HPDE6-E6E7 (cell line): ENCODE data around the gene SSBP3.
"Not testable (repeated sequence)": the region's sequence is repeated elsewhere in the genome, so short reads cannot be mapped to it uniquely, and the experiment has no call there.

ENCODE experiments used
- DNase-seq: peaks from one replicate; pipeline ENCODE4 v3.0.0; 2011; ENCODE audit warnings: missing footprints; ENCODE audit errors: extremely low spot score

The SSBP3 gene

DNA sequence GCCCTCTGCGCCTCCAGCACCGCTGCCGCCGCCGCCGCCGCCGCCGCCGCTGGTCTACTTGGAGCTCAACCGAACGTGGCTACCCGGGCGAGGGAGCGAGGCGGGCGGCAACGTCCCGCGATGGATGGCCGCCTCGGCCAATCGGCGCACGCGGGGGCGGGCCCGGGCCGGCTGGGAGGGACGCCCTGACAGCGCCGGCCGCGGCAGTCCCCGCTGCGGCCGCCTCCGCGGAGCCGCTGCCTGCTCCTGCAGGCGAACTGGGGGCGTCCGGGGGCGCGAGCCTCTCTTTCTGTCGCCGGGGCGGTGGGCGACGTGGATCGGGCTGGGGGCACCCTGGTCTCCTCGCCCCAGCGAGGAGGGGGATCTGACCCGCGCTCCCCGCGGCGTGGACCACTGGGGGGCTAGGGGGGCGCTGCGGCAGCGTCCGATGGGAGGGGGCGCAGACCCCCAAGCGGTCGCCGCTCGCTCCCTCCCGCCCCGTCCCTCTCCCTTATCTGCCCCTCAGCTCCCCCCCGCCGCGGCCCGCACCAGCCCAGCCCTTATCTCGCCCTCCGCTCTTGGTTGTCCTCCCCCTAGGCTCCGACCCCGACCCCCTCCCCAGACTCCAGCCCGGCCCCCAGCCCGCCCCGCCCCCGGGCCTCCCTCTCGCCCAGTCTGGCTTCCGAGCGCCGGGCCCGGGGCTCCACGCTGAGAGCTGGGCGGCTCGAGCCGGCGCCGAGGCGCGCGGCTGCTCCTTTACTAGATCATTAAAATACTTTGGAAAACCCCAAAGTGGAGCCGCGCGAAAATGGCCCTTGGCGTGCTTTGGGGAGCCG lies at the start of gene SSBP3:
Gene SSBP3, minus strand, starts transcription at position 56 of the 815 bp plus-strand sequence.
- peak; percentile 90 for DNase-seq

DNA sequence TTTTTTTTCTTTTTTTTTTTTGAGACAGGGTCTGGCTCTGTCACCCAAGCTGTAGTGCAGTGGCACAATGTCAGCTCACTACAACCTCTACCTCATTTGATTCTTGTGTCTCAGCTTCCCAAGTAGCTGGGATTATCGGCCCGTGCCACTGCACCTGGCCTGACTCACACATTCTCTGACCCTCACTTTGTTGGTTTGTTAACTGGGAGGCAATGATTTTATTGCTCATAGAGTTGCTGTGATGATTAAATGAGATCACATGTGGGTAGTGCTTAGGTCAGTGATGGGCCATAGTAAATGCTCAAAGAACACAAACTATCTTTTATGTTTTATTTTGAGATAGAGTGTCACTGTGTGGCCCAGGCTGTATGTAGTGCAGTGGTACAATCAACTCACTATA lies 47.3 kb upstream of the SSBP3 start:
- DNase-seq, result no peak

DNA sequence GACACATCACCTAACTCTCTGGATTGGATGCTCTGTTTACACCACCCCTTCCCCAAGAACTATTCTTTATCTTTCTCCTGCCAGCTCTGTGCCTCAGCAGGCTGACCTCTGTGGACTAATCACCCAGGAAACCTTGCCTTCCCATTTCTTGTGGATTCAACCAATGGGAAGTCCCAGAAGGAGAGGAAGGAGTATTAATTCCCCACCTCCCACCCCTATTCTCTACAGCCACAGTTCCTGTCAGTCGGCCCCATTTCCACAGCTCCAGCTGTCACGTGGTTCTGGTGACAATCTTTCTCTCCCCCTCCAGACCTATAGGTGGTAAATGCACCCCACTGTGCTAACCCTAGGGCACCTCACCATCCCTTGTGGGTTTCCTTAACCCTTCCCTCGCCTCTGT lies 46.8 kb upstream of the SSBP3 start:
- DNase-seq, result no peak

GRCh38 chr1:54449431-54449830 lies 43.2 kb upstream of the SSBP3 start:
- DNase-seq, result not testable (repeated sequence)

DNA sequence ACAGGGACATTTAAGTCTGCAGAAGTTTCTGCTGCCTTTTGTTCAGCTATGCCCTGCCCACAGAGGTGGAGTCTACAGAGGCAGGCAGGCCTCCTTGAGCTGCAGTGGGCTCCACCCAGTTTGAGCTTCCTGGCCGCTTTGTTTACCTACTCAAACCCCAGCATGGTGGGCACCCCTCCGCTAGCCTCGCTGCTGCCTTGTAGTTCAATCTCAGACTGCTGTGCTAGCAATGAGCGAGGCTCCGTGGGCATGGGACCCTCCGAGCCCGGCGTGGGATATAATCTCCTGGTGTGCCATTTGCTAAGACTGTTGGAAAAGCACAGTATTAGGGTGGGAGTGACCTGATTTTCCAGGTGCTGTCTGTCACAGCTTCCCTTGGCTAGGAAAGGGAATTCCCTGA lies 42.6 kb upstream of the SSBP3 start:
- DNase-seq, result not testable (repeated sequence)

DNA sequence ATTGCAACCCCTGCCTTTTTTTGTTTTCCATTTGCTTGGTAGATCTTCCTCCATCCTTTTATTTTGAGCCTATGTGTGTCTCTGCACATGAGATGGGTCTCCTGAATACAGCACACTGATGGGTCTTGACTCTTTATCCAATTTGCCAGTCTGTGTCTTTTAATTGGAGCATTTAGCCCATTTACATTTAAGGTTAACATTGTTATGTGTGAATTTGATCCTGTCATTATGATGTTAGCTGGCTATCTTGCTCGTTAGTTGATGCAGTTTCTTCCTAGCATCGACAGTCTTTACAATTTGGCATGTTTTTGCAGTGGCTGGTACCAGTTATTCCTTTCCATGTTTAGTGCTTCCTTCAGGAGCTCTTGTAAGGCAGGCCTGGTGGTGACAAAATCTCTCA lies 40.9 kb upstream of the SSBP3 start:
- DNase-seq, result not testable (repeated sequence)

DNA sequence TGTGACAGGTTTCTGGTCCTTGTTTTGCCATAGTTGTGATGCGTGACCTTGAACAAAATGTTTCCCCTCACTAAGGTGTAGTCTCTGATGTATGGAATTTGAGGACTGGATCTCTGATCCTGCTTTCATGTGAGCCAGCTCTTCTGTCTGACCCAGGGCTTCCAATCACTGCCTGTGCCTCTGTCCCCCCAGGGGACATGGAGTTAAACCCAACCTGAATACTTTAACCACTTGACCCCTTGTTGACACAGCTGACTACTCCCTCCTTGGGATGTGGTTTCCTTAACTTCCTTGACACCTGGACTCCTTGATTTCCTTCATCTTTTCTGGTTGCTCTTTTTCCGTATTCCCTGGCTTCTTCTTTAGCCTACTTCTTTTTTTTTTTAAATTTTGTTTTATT lies 36.0 kb upstream of the SSBP3 start:
- DNase-seq, result no peak

GRCh38 chr1:54439550-54440223 lies 33.5 kb upstream of the SSBP3 start:
- DNase-seq, result no peak

- DNase-seq, result no peak
Measured at GRCh38 chr1:54437783-54438182, 31.6 kb upstream of the SSBP3 start.

DNA sequence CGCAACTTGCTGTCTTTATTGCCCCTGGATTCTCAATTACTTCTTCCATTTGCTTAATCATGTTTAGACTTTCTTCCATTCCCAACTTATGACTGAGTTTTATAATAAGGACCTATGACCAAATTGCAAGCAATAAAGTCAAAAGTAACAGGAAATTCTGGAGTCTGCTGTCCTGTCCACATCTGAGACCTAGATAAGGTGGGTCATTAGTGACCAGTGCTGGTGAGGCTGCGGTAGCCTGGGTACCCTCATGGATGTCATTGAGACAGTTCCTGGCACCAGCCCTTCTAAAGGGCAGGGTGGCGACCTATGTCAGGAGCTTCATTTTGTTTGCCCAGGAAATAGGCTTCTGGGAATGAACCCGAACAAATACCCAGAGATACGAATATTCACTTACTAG lies 30.6 kb upstream of the SSBP3 start:
- no peak for DNase-seq

GRCh38 chr1:54429838-54430237 lies 23.6 kb upstream of the SSBP3 start:
- DNase-seq, result no peak

DNA sequence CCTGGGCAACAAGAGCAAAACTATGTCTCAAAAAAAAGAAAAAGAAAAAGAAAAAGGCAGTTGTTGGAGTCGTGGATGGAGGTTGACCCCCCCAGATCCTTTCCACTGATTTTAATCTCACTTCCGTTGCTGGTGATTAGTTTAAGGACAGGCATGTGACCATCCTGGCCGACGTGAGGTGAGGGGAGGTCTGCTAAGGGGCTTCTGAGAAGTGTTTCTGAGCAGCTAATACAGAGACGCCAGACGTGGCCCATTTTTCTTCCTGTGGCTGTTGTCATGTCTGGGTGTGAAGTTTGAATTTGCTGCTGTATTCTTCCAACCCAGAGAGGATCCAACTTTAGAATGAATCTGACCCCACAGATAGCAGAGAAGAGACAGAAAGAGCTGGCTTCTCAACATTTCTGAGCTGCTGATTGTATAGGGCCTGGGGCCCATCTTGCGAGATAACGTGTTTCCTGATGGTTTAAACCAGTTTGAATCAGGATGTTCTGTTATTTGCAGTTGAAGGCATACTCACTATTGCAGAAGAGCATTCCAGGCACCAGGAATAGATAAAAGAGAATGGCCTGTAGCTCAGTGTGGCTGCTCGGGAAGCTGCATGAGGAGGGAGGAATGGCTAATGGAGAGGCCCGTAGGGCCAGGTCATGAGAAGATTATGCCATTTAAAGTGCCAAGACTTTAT lies 22.8 kb upstream of the SSBP3 start:
- no peak for DNase-seq

GRCh38 chr1:54425152-54425584 lies 19.0 kb upstream of the SSBP3 start:
- no peak for DNase-seq

- DNase-seq, result no peak
Measured at GRCh38 chr1:54424398-54424797, 18.2 kb upstream of the SSBP3 start.

DNA sequence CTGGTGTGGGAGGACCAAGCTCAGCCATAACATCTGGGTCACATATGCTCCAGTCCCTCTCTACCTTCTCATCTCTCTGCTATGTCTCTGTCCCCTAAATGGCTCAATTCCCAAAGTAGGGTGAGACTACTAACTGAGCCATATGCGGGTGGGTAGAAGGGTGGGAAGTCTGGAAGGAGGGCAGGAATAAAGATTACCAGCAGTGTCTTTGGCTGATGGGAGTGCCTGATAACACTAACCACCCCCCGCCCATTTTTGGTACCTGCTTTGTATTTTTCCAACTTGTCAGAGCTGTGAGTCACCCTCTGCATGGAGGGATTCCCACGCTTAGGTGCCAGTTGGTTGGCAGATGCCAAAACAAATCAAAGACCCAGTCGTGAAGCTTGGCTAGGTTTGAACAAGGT lies 14.9 kb upstream of the SSBP3 start:
- no peak for DNase-seq

DNA sequence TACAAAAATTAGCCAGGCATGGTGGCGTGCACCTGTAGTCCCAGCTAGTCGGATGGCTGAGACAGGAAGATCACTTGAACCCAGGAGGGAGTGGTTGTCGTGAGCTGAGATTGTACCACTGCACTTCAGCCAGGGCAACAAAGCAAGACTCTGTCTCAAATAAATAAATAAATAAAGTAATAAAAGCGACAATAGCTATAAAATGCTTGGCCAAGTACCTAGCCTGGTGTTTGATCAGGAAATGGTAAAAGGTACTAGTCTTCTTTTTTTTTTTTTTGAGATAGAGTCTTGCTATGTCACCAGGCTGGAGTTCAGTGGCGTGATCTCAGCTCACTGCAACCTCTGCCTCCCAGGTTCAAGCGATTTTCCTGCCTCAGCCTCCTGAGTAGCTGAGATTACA lies 12.4 kb upstream of the SSBP3 start:
- not testable (repeated sequence) for DNase-seq

DNA sequence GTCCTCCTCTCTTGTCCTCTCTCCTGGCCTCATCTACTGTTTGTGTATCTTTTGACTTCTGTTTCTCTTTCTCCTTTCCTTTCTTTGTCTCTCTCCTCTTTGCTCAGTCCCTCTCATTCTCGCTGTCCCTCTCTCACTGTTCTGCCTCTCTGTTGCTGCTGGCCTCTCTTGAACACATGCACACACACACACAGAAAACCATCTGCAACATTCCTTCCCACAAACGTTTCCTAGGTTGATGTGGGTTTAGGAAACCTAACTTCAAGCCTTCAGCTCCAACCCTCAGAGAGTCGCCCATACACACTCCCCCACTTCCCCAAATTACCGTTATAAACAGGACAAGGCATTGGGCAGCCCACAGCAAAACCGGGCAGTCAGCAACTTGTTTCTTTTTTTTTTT lies 10.9 kb upstream of the SSBP3 start:
- DNase-seq, result no peak

DNA sequence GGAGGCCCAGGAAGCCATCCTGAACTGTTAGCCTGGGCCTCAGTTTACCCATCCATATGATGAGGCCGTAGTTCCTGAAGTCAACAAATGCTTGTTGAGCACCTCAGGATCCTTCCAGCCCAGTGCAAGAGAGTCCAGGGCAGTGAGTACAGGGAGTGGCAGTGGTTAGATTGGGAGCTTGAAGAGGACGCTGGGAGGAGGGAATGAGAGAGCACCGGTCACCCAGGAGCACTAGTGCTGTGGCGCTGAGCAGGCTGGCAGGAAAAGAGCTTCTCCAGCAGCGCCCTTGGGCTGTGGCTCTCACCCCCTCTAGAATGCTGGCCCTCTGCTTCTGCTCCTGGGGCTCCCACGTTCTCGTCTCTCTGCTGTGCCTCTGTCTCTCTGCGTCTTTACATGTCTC lies 10.2 kb upstream of the SSBP3 start:
- no peak for DNase-seq

DNA sequence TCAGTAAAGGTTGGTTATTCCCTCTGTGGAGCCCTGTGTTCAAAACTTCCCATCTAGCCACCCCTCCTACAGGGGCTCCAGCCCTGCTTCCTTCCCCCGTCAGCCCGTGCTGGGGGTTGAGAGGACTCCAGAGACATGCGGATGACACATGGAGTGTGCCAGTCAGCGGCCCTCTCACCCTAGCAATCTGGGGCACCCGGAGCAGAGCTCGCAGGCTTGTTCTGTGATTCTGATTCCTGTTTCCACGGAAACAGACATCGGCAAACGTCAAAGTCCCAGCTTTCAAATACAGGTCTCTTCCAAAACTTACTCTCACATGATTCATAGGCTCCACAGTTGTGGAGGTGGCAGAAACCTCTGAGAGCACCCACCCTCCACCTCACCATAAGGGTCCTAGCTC lies 9.8 kb upstream of the SSBP3 start:
- no peak for DNase-seq

DNA sequence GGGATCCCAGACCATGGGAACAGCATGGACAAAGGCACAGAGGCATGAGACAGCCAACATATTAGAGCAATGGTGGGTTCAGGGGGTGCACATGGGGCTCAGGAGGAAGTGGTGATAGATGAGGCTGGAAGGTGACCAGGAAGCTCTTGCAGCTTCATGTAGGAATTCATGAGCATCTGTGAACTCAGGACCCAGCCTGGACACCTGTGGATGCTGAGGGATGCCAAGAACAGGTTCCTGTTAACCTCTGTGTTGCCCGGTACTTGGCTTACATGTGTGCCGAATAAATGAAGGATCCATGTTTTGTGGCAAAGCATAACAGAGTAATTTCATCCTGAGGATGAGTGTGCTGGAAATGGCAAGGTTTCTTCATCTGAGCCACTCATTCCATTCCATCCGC lies 9.3 kb upstream of the SSBP3 start:
- no peak for DNase-seq

DNA sequence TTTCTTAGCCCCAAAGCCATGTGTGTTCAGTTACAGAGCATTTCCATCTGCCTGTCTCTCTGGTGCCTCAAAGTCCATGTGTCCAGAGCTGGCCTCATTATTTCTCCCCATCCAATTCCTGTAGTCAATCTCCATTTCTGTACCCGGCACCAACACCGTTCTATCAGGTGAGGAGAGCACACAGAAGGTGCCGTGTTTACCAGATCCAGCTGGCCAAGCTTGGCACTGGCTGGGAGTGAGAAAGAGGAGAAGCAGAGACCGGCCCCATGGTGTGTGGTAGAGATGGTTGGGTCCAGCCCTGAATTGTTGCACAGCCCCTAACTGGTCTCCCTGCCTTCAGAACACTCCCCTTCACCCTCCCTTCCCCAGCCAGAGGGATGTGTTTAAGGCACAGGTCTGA lies 7.5 kb upstream of the SSBP3 start:
- DNase-seq, result no peak

GRCh38 chr1:54413295-54413694 lies 7.1 kb upstream of the SSBP3 start:
- no peak for DNase-seq

GRCh38 chr1:54410359-54410758 lies 4.2 kb upstream of the SSBP3 start:
- DNase-seq, result no peak
